Measurements from ENCODE around the gene PCID2. TPM values are rescaled to one million over a fixed set of nuclear protein-coding genes. Genes with fewer than 3 reads are reported as not detected.
A peak's percentile ranks its signal among the peaks of the same experiment; 100 is the strongest.

PCID2 gene
- total RNA-seq, 1 donor = 48.5 TPM

DNA sequence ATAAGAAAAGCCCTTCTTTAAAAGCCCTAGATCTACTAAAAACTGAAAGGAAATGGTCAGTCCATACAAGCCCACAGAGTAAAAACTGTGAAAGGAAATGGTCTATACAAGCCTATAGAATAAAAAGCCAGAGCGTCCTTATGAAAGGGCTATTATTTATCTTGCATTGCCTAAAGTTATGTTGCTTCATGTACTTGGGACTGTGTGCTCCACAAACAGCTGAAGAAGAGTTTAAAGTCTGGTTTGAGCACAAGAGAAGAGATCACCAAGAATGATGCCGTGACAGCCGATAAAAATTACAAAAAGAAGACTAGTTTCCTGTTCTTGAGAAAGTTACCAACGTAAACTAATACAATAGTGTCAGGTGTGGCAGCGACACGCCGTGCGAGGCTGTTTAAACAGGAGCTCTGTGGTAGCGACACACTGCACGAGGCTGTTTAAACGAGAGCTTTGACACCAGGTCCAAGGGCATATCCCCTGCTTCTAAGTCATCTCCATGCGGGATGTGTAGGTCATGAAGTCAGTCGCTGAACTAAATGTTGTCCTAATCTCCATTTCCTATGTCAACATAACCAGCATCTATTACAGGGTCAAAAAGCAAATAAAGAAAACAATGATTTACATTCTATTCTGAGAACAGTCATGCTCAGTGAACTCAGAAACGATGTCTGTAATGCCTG, 24.9 kb downstream of the PCID2 start:
- Histone ChIP-seq H3K9me3 (ENCODE audit: low read depth, low read length) (no peaks in the 10 kb centered on the region), H4K20me1 (ENCODE audit: insufficient read depth, low read length) (no peaks in the 10 kb centered on the region), H3K27ac (ENCODE audit: low read depth, low read length) (no peak overlapping the region), H3K36me3 (ENCODE audit: insufficient read depth, low read length) (peaks cover 58% of the 10 kb centered on the region), H2AFZ (ENCODE audit: low read length) (no peak overlapping the region), H3K4me1 (ENCODE audit: insufficient read depth, low read length) (peaks cover 26% of the 10 kb centered on the region), H3K4me2 (ENCODE audit: insufficient read depth, low read length) (no peak overlapping the region), H3K79me2 (ENCODE audit: insufficient read depth, low read length) (peaks cover 24% of the 10 kb centered on the region), H3K4me3 (ENCODE audit: insufficient read depth, low read length) (no peak overlapping the region), H3K27me3 (ENCODE audit: insufficient read depth, low read length) (no peaks in the 10 kb centered on the region)
- DNase-seq (ENCODE audit: insufficient read length, low spot score, missing footprints) = no peak
- TF ChIP-seq, protein P1, sequence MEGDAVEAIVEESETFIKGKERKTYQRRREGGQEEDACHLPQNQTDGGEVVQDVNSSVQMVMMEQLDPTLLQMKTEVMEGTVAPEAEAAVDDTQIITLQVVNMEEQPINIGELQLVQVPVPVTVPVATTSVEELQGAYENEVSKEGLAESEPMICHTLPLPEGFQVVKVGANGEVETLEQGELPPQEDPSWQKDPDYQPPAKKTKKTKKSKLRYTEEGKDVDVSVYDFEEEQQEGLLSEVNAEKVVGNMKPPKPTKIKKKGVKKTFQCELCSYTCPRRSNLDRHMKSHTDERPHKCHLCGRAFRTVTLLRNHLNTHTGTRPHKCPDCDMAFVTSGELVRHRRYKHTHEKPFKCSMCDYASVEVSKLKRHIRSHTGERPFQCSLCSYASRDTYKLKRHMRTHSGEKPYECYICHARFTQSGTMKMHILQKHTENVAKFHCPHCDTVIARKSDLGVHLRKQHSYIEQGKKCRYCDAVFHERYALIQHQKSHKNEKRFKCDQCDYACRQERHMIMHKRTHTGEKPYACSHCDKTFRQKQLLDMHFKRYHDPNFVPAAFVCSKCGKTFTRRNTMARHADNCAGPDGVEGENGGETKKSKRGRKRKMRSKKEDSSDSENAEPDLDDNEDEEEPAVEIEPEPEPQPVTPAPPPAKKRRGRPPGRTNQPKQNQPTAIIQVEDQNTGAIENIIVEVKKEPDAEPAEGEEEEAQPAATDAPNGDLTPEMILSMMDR (IDR thresholded peaks at IDR 0.05; ENCODE audit: extremely low read depth, low read depth, low read length) = no peak

DNA sequence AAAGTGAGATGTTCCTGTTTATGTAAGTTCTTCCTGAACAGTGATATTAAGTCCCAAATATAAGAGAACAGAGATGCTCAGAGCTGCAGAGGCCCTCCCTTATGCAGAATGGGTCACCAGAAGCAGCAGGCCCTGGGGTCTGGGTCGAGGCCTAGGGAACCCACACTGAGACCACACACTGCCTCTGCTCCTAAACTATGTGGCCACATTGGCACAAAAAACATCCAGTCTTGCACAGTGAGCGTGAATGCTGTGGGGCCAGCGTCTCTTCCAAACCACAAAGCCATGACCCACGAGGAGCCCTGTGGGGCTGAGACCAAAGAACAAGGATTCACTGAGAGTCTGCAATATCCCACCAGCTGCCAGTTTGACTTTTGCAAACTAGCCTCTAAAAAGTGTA, 26.4 kb downstream of the PCID2 start:
- Histone ChIP-seq H3K4me1 (ENCODE audit: insufficient read depth, low read length) (peaks cover 26% of the 10 kb centered on the region), H3K79me2 (ENCODE audit: insufficient read depth, low read length) (peaks cover 21% of the 10 kb centered on the region), H3K36me3 (ENCODE audit: insufficient read depth, low read length) (peaks cover 59% of the 10 kb centered on the region), H4K20me1 (ENCODE audit: insufficient read depth, low read length) (no peaks in the 10 kb centered on the region), H3K27me3 (ENCODE audit: insufficient read depth, low read length) (no peaks in the 10 kb centered on the region), H3K27ac (ENCODE audit: low read depth, low read length) (peak overlapping the region; percentile 31), H3K4me3 (ENCODE audit: insufficient read depth, low read length) (no peak overlapping the region), H2AFZ (ENCODE audit: low read length) (no peak overlapping the region), H3K9me3 (ENCODE audit: low read depth, low read length) (no peaks in the 10 kb centered on the region), H3K4me2 (ENCODE audit: insufficient read depth, low read length) (no peak overlapping the region)
- TF ChIP-seq, protein P1 (IDR thresholded peaks at IDR 0.05; ENCODE audit: extremely low read depth, low read depth, low read length) = no peak
- no peak for DNase-seq (ENCODE audit: insufficient read length, low spot score, missing footprints)

DNA sequence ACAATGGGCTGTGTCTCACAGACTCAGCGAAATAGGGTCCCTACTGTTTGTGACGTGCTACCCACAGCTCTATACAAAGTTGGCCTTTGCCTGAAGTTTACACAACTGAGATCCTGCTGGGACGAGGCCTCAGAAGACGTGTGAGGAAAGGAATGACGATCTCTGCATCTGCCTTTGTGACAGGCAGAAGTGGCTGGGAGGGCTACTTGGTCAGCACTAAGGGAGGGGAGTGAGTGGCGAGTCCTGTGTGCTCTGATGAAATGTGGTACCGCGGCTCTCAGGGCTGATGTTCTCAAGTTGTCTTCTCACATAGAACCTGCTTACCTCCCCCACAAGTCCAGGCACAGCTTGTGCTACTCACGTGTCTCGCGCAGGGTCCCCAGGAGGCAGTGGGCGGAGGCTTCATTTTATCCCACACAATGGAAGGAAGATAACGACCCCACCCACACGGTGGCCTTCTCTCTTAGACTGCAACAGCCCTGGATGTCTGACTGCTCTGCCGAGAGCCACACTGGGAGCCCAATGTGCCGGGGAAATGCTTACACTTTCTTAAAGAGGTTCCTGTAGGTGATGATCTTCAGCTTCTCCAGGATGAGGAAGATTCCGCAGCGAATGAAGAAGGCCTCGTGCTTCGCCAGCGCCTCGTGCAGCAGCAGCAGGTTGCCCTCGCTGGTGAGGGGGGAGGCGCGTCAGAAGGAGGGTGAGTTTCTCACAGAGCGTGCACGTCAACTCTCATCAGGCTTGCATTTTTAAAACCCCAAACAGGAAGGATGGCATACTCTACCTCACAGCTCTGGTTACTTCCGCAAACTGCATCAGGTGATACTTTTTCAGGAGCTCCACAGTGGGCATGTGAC, 28.9 kb downstream of the PCID2 start:
- Histone ChIP-seq H3K9me3 (ENCODE audit: low read depth, low read length) (no peaks in the 10 kb centered on the region), H4K20me1 (ENCODE audit: insufficient read depth, low read length) (no peaks in the 10 kb centered on the region), H3K4me3 (ENCODE audit: insufficient read depth, low read length) (no peak overlapping the region), H3K27me3 (ENCODE audit: insufficient read depth, low read length) (no peaks in the 10 kb centered on the region), H2AFZ (ENCODE audit: low read length) (no peak overlapping the region), H3K79me2 (ENCODE audit: insufficient read depth, low read length) (no peaks in the 10 kb centered on the region), H3K4me2 (ENCODE audit: insufficient read depth, low read length) (no peak overlapping the region), H3K36me3 (ENCODE audit: insufficient read depth, low read length) (peaks cover 69% of the 10 kb centered on the region), H3K27ac (ENCODE audit: low read depth, low read length) (peak overlapping the region; percentile 83), H3K4me1 (ENCODE audit: insufficient read depth, low read length) (peaks cover 22% of the 10 kb centered on the region)
- DNase-seq (ENCODE audit: insufficient read length, low spot score, missing footprints) = peak; percentile 35
- TF ChIP-seq, protein P1 (IDR thresholded peaks at IDR 0.05; ENCODE audit: extremely low read depth, low read depth, low read length) = no peak

DNA sequence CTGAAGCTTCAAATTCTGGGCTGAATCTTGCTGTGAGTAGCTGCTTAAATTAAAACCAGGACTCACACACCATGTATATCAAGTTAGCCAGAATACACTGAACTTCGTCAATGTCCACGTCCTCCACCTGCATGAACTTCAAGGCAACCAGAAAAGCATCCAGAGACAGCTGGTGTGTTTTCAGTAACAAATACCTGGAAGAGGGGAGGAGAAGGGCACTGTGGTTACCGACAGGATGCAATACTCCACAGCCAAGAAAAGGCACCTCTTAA, 29.6 kb downstream of the PCID2 start:
- no peaks in the 10 kb centered on the region for H3K27me3 ChIP-seq (ENCODE audit: insufficient read depth, low read length)
- H3K4me1 ChIP-seq (ENCODE audit: insufficient read depth, low read length) = peaks cover 22% of the 10 kb centered on the region
- no peak overlapping the region for H3K4me3 ChIP-seq (ENCODE audit: insufficient read depth, low read length)
- H2AFZ ChIP-seq (ENCODE audit: low read length) = no peak overlapping the region
- TF ChIP-seq, protein P1 (IDR thresholded peaks at IDR 0.05; ENCODE audit: extremely low read depth, low read depth, low read length) = no peak
- H3K9me3 ChIP-seq (ENCODE audit: low read depth, low read length) = no peaks in the 10 kb centered on the region
- H3K36me3 ChIP-seq (ENCODE audit: insufficient read depth, low read length) = peaks cover 65% of the 10 kb centered on the region
- H3K79me2 ChIP-seq (ENCODE audit: insufficient read depth, low read length) = no peaks in the 10 kb centered on the region
- H3K4me2 ChIP-seq (ENCODE audit: insufficient read depth, low read length) = peak overlapping the region; percentile 70
- no peaks in the 10 kb centered on the region for H4K20me1 ChIP-seq (ENCODE audit: insufficient read depth, low read length)
- H3K27ac ChIP-seq (ENCODE audit: low read depth, low read length) = peak overlapping the region; percentile 83
- DNase-seq (ENCODE audit: insufficient read length, low spot score, missing footprints) = peak; percentile 50
